ENCODE measurements around the gene CASP2.

- TF ChIP-seq TAF1 (IDR thresholded peaks at IDR 0.05; ENCODE audit: borderline replicate concordance, low read depth, low read length) (peak; percentile 71; the same call in 1 of the 2 replicates), POLR2A (IDR thresholded peaks at IDR 0.05; ENCODE audit: low read depth, low read length) (peak; percentile 94), POLR2AphosphoS5 (IDR thresholded peaks at IDR 0.05; ENCODE audit: low read depth, low read length) (peak; percentile 92)
Measured at GRCh38 chr7:143263266-143264195, 24.6 kb upstream of the CASP2 start, which contains the start of gene GSTK1.
